Femur (tissue), 1 donor: ENCODE data around the gene C1orf52.
"Not testable (repeated sequence)": the region's sequence is repeated elsewhere in the genome, so short reads cannot be mapped to it uniquely, and the experiment has no call there.

Experiments used
- DNase-seq: peaks from one replicate; pipeline ENCODE4 v3.0.0-alpha.2; 2017

Gene C1orf52

DNA sequence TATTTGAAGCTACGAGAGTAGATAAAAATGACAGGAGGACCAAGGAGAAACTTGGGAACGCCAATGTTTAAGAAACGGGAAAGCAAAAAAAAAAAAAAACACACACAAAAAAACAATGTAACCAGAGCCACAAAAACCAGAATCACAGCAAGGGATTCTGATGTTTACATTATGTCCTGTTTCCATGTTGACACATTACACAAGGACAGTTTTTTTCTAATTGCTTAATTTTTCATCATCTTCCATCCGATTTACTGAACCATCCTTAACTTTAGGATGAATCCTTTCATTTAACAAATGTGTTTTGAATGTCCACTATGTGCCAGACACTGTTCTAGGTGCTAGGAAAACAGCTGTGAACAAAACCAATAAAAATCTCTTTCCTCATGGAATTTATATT lies 18.3 kb upstream of the C1orf52 start:
- DNase-seq = no peak

DNA sequence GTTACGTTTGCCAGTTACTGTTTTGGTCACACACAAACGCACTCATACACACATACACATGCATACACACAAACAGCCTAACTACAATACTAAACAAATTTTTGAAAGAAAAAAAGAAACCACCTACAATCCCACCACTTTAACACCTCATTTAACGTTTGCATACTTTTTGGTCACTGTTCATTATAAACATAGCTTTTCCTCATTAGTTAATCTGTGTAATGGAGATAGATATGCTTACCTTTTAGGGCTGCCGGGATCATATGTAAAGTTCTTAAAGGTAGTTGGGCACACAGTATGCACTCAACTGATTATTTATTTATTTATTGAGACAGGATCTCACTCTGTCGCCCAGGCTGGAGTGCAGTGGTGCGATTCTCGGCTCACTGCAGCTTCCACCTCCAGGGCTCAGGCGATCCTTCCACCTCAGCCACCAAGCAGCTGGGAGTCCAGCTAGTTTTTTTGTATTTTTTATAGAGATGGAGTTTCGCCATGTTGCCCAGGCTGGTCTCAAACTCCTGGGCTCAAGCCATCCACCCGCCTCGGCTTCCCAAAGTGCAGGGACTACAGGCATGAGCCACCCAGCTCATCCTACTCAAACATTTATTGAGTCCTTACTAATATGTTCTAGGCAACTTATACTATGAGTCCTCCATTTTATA lies 17.6 kb upstream of the C1orf52 start:
- no peak for DNase-seq

DNA sequence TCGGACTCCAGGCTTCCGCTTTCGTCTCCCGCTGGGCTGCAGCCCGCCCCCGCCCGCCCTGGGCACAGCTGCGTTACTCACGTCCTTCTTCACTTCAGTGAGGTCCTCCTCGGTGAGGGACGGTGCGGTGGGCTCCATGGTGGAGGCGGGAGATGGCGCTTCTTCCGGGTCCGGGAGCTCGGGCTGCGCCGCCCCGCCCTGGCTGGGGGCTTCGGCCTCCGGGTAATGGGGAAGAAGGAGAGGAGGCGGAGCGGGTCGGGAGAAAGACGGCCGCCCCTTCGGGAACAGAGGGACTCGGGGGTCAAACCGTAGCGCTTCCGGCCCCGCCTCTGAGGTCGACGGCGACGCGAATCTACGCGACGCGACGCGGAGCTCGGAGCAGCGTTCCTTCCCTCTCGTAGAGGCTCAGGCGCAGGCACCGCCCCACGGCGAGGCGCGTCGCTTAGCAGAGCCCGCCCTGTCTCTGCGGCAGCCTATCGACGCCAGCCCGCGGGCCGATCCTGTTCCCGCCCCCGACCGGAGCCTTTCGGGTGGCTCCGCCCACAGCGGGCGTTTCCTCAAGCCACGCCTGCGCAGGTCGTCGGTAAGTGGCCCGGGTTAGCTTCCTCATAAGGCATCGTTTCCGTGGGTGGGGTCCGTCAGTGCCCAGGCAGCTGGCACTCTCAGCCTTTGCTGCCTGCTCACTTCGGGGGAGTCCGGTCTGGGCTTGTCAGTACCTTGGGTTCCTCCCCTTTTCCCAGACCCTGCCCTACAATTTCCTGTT lies 16.9 kb upstream of the C1orf52 start, which contains the start of gene BCL10:
Gene BCL10 (minus strand): TSS at position 418 of the 763 bp plus-strand sequence. CDS start 280 bp downstream, at position 138.
- peak; percentile 99 for DNase-seq

DNA sequence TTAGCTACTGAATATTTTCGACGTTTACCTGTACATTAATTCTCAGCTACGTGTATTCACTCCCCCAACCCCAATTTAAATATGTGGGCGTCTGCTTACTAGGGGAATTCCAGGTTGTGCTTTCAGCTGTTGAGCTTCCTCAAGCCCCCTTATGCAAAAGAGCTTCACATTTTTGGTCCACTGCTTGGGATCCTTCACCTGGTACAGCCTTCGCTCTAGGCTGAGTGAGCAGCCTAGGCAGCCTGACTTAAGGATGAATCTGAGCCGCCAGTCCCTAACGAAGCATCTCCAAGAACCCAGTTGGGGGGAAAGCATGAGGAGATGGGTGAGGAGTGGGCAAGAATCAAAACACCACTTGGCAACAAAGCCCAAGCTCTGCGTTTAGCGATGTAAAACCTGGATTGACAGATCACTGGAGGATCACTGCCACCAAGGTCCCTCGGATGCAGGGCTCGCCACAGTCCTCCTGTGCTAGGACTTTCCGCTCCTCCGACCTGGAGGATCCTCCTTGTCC lies 16.3 kb upstream of the C1orf52 start:
- no peak for DNase-seq

DNA sequence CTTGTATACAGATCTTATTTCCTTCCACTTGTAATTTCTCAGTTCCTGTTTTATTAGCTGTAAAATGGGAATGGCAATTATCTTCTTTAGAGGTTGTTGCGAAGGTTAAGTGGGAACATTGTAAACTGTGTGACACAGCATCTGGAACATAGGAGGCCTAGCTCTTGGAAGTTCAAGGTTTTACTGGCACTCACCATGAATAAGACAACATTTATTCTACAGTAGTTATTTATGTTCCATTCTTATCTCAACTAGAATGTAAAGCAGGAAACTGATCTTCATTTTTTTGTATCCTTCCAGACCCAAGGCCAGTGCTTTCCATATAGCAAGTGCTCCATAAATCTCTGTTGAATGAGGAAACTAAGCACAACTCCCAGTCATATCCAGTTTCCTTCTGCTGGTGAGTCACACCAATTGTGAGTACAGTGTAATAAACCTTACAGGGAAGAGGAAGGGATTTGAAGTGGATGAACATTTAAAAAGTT lies 15.5 kb upstream of the C1orf52 start:
- no peak for DNase-seq

DNA sequence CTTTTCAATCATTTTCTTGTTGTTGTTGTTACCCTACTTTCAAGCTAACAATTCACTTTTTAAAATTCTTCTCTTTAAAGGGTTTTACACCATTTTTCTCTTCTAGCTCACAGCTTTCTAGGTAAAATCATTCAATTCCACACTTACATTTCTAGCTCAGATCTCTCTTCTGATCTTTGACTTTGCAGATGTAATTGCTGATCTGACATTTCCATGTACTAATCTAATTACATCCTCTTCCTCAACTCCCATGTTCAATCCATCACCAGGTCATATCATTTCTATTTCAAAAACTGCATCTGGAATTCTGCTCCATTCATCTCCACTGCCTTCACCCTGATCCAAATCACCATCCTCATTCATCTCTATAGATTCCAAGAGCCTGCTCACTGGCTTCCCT lies 13.9 kb upstream of the C1orf52 start:
- DNase-seq = no peak

DNA sequence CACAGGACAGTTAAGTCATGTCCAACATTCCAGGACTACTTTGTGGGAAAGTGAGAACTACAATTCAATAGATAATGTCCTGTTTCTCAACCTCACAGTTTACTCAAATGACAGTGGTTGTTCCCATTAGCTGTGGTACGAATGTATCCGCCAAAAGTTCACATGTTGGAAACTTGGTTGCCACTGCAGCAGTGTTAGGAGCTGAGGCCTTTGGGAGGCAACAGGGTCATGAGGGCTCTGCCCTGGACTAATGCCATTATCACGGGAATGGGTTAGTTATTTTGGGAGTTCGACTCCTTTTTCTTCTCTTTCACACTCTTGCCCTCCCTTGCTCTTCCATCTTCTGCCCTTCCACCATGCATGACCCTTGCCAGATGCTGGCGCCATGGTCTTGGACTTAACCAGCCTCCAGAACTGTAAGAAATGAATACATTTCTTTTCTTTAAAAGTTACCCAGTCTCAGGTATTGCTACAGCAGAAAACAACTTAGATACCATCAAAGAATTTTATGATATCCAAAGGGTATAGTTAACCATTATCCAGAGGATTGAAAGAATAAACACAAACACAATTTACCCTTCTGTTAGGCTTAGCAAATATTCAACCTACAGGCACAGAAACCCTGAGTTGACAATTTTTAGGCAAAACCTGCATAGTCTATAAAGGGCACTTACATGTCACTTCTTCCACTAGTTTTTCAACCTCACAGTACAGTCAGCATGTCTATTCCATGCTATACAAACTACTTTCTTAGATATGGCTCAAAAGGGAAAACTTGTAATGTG lies 9.5 kb upstream of the C1orf52 start:
- DNase-seq = no peak

DNA sequence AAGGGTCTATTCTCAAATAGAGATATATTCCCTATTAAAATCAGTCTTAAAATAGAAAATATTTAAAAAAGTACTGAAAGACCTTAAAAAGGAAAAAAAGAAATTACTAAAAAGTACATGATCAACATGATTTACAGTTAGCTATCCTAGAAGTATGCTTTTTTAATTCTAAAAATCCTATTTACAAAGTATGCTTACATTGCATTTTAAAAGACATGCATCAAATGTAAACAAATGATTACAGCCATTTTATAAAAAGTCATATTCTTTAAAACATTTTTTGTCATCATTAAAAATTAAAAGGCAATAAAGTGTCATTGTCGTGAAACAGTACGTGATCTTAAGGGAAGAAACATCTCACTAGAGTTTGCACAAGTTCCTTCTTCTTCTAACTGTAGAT lies 7.9 kb upstream of the C1orf52 start:
- DNase-seq = no peak

DNA sequence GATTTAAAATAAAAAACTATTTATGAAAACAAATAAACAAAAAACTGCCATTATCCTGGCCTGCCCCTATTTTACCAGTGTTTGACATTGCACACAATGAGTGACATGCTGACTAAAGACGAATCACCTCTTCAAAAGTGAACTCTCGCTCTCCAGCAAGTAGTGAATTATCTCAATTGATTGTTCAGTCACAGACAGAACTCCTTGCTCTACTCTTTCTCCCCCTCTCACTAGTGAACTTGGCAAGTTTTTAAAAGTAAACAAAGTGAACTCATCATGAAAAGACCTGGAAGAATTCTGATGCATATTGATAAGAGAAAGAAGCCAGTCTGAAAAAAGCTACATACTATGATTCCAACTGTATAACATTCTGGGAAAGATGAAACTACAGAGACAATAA lies 4.7 kb upstream of the C1orf52 start:
- DNase-seq = no peak

DNA sequence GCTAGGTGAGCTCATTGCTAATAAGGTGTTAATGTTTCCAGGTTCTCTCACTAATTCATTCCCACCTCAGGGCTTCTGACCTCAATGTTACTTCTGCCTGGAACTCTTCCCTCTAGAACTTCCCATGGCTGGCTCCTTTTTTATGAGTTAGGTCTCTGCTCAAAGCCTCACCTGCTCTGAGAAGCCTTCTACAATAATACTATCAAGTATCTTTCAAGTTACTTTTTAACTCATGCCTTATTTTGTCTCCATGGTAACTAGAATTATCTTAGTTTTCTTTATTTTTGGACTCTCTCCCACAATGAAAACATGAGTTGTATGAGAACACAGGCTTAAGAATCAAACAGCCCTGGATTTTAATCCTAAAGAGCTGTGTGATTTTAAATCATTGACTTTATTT lies 3.5 kb upstream of the C1orf52 start:
- DNase-seq = no peak

DNA sequence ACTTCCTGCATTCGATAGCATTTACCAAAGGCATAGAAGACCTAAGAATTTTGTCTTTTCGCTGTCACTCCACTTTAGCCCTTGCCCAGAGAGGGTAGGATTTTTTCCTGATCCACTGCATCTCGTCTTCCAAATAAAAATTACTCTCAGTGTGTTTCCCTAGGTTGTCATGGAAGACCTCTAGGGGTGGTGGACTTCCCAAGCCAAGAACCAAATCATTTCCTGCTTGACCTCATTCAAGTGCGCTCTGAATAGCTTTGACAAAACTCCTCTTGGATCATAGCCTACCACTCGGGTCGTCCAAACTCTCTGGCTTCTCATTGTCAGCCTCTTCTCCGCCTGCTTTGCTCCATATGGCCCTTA lies 431 bp upstream of the C1orf52 start:
- peak; percentile 91 for DNase-seq

DNA sequence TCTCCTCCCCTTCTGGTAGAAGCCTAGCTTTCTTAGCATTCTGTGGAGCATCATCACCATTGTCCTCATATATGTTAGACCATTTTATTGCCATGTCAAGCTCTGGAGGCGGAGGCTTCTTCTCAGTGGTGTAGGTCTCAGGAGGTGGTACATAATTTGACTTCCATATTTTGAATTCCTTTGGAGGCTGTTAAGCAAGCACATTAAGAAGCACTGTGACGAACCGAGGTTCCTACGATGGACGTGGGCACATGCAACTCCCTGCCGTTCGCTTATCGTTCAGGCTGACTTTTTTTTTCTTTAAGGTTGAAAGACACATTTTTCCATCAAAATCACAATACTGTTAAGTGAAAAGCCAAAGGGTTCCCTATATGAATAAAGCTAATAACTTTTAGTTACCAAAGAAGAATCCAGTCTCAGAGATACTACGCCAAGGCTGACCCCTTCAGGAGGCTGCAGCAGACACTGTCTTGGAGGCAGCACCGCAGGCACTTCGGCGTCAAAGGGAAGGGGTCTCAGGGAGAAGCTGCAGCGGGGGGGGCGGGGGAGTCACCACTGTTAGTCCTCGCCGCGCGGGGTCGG lies 835 bp downstream of the C1orf52 start:
- no peak for DNase-seq

DNA sequence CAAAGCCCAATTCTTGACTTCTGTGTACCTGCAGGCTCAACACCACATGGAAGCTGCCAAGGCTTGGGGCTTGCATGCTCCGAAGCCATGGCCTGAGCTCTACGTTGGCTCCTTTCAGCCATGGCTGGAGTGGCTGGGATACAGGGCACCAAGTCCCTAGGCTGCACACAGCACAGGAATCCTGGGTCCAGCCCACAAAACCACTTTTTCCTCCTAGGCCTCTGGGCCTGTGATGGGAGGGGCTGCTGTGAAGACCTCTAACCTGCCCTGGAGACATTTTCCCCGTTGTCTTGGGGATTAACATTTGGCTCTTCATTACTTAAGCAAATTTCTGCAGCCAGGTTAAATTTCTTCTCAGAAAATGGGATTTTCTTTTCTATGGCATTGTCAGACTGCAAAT lies 10.4 kb downstream of the C1orf52 start:
- DNase-seq = not testable (repeated sequence)

DNA sequence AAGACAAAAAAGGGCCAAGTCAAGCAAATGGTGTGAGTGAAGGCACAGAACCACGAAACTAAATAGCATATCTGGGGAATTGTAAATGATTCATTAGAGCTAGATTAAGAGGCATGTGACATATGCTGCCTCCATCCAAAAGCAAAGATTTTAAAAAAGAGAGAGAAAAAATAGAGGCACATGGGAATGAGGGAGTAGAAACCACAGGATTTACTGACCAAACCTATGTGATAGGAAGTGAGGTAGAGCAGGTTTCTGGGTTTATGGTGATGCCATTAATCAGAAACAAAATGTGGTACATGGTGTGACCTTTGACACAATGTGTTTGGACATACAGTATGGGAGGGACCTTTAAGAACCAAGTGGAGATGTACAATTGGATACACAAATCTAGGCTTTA lies 13.6 kb downstream of the C1orf52 start:
- DNase-seq = no peak

DNA sequence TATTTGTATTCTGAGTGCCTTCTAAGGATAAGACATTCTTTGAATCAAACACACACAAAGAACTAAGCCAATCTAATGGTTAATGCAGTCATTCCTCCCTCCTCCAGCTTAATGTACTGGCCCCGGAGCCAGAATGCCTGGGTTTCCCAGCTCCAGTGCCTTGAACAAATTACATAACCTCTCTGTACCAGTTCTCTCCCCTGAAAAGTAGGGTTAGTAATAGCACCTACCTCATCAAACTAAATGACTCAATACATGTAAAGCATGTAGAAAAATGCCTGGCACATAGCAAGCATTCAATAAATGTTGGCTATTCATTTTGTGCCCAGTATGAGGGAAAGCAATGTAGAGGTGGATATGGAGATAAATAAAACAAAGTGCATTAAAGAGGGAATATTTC lies 14.0 kb downstream of the C1orf52 start:
- no peak for DNase-seq

DNA sequence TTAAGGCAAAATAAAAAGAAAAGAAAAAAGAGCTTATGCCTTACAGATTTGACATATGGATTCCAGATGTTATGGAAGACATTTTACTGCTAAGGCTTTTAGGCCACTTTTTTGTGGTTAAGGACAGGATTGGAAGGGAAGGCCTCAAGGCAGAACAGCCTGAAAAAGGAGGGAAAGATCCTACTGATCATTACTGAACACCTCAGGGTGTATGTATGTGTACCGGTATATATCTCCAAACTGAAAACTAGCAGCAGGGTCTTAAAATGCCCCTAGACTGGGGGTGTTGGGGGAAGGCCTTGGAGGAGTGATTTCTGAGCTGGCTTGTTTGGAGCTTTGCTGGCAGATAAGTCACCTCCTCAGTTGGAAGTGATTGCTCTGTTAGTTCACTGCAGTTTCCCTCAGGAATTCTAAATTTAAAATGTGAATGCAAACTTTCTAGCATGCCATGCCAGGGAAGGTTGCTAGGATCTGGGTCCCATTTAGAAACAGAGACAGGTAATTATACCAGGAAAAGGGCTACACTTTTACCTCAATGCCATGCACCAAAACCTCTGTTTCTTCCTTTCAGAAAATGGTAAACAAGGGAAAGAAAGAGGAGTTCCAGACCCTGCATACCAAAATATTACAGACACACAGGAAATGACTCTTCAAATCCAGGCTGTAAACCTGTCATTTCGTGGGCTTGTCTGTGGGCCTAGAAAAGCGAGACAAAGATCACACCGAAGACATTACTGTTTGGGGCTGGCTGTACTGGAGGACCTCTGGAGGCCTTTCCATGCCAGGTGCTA lies 15.0 kb downstream of the C1orf52 start:
- peak; percentile 78 for DNase-seq

DNA sequence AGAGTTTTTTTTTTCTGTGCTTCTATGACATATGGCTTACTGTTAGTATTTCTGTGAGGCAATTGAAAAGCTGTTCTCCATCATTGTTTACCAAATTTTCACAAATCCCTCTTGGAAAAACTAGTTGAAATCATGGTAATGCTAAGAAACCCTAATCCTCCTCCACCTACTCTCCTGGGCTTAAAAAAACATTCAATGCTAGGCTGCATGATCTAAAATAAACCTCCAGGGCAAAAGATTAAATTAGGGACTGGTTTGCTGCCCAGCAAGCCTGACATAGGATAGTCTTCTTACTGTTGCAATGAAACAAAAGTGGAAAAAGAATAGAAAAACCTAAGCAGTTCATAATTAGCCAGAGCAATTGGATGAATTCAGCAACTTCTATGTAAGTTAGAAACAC lies 16.1 kb downstream of the C1orf52 start:
- no peak for DNase-seq

DNA sequence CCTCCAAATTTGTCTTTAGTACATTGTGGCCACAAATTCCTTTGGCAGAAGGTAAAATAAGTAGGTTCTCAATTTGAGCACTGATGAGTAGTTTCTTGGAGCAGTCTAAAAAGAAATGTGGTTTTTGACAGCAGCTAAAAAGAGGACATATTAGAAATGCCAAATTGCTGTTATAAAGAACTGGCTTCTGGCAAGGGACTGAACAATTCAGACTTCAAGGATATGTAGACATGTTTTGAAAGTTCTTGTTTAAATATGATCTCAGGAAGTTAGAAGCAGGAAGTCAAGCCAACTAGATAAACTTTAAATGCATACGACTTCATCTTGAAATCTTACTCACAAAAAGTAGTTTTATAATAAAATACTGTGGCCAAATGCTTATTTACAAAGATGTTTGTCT lies 18.8 kb downstream of the C1orf52 start:
- DNase-seq = no peak

DNA sequence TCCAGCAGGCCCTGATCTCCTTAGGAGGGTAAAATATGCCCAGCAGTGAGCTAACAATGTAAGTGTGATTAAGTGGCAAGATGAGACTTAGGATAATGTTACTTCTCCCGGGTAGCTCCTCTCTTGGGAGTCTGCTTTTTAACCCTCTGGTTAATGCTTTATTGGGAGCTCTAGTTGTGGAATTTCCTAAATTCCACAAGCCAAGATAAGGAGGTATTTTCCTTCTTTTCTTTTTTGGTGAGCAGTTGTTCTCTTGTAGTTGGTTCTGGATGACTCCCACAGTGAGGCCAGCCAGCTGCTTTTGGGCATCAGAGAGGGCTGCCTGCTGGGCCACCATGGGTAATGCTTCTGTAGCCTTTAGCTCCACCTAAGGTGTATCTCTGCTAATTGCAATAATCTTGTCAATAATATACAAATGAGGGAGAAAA lies 19.3 kb downstream of the C1orf52 start:
- DNase-seq = no peak

DNA sequence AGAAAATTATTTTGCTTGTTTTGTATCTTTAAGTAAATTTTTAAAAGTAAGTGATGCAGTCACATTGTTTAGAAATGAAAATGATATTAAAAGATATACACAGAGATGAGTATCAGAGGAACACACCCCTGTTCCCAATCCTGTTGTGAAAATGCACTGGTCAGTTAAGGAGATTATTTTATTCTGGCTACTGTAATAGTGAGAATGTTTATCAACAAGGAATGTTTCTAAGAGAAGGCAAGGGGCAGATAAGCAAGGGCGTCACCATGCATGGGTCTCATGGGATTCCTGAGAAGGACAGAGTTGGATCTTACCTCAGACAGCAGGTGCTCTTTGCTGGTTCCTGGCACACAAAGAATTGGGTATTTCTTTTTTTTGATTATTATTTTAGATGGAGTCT lies 21.8 kb downstream of the C1orf52 start:
- no peak for DNase-seq

DNA sequence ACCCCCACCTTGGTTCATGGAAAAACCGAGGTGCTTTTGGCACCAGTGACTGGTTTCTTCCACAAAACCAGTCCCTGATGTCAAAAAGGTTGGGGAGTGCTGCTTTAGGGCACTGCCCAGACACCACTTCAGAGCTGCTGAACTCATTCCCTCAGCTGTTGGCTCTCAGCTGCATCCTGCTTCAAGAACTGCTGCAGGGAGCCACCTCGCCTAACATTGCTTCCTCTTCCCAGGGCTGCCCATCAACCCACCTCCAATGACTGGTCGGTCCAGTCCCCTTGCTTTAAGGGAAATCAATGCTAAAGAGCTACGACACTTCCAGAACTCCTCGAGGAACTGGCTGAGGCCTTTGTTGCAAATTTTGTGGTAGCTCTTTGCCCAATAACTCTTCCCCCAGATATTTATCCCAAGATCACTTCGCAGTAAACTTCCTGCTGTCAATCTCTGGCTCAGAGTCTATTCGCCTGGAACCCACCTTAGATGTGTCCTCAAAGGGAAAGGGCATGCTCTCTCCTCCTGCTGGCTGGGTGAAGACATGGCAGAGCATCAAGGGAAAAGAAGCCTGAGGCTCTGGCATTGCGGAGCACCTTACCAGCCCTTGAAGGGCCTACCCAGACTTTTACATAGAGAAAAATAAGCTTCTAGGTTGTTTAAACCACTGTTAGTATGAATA lies 29.0 kb downstream of the C1orf52 start:
- no peak for DNase-seq
